GM21447 (cell line): ENCODE measurements around the gene ZNF613.
"Not testable (repeated sequence)": the region's sequence is repeated elsewhere in the genome, so short reads cannot be mapped to it uniquely, and the experiment has no call there.

Experiments used
- ATAC-seq: cut with Tn5 transposase; IDR thresholded peaks from one replicate; pipeline ENCODE4 v1.9.1; 2021; ENCODE audit not compliant: unreplicated experiment

Gene ZNF613

DNA sequence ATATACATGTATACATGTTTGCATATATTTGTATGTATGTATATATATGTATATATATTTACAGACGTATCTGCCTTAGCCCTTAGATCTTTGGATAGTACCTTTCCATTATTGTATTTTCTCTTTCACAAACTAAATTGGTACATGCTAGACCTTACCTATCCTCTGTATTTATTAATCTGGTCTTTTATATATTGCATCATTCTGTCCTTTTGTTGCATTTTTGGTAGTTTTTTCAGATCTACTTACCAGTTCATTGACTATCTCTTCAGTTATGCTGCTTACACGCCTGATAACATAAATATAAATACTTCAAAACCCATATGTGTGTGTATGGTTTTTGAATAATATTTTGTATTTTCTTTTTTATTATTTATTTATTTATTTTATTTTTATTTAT lies 11.7 kb downstream of the ZNF613 start:
- no peak for ATAC-seq

DNA sequence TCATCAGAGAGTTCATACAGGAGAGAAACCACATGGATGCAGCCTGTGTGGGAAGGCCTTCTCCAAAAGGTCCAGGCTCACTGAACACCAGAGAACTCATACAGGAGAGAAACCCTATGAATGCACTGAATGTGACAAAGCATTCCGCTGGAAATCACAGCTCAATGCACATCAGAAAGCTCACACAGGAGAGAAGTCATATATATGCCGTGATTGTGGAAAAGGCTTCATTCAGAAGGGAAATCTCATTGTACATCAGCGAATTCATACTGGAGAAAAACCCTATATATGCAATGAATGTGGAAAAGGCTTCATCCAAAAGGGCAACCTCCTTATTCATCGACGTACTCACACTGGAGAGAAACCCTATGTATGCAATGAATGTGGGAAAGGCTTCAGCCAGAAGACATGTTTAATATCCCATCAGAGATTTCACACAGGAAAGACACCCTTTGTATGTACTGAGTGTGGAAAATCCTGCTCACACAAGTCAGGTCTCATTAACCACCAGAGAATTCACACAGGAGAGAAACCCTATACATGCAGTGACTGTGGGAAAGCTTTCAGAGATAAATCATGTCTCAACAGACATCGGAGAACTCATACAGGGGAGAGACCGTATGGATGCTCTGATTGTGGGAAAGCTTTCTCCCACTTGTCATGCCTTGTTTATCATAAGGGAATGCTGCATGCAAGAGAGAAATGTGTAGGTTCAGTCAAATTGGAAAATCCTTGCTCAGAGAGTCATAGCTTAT lies 17.7 kb downstream of the ZNF613 start:
- no peak for ATAC-seq

DNA sequence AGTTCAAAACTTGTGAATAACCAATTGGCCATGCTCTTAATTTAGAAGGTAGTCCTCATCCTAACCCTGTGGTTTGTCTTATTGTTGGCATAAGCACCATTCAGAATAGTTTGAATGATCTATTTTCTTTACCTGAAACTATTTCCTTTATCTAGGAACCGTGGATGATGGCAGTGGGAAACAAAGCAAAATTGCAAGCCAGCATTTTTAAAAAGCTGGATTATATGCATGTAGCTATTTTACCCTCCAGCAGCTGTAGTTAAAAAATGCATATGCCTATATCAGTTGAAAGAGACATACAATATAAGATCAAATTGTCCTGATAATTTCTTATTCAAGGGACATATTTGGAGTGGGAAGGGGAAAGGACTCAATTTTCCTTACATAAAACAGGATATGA lies 19.3 kb downstream of the ZNF613 start:
- ATAC-seq = no peak

DNA sequence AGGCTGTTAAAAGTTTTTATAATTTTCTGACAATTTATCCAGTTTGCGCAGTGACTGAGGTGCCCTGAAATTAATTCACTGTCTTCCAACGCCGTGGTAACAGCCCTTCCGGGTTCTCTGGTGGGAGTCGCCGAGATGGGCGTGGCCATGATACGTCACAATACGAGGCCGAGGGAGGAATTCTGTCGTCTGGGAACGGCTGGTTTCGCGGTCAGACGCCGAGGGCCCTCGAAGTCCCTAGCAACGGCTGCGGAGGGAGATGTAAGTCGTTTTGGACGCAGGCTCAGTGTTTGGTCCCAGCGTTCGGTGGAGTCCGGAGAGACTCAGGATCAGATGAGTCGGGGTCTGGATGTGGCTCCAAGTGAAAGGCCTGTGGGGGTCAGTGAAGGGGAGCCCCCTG lies 21.7 kb downstream of the ZNF613 start:
- ATAC-seq = no peak

DNA sequence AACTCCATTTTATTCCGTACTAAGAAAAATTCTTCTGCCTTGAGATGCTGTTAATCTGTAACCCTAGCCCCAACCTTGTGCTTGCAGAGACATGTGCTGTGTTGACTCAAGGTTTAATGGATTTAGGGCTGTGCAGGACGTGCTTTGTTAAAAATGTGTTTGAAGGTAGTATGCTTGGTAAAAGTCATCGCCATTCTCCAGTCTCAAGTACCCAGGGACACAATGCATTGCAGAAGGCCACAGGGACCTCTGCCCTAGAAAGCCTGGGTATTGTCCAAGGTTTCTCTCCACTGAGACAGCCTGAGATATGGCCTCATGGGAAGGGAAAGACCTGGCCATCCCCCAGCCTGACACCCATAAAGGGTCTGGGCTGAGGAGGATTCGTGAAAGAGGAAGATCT lies 30.6 kb downstream of the ZNF613 start:
- ATAC-seq = not testable (repeated sequence)

DNA sequence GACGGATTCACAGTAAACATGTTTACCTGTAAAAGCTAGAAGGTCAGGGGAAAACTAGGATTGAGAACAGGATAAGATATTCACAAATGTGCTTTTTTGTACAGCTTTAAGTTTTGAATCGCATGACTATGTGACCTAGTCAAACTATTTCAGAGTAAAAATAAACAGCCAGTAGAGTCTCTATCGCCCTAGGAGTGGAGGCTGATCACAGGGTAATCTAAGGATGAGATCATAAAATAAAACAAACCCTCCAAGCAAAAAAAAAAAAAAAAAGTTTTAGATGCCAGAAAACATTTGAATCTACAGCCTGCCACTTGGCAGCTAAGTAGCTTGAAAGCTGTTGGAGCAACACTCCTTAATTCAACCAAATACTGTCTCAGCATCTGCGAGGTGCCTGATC lies 32.5 kb downstream of the ZNF613 start:
- no peak for ATAC-seq

DNA sequence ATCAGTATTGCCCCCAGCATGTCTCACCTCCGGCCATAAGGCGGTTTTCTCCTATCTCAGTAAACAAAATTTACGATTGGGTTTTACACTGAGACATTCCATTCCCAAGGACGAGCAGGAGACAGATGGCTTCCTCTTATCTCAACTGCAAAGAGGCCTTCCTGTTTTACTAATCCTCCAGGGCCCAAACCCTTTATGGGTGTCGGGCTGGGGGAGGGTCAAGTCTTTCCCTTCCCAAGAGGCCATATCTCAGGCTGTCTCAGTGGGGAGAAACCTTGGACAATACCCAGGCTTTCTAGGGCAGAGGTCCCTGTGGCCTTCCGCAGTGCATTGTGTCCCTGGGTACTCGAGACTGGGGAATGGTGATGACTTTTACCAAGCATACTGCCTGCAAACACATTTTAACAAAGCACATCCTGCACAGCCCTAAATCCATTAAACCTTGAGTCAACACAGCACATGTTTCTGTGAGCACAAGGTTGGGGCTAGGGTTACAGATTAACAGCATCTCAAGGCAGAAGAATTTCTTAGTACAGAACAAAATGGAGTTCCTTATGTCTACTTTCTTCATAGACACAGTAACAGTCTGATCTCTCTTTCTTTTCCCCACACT lies 33.5 kb downstream of the ZNF613 start:
- not testable (repeated sequence) for ATAC-seq

DNA sequence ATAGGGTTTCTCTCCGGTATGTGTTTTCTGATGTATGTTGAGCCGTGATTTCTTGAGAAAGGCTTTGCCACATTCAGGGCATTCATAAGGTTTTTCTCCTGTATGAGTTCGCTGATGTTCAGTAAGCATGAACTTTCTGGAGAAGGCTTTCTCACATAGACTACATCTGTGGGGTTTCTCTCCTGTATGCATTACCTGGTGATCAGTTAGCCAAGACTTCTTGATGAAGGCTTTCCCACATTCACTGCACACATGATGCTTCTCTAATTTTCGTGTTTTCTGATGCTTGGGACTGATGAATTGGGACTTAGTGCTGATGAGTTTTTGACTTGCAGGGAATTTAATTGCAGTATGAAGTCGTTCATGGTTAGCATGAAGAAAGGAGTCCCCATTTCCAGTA lies 38.3 kb downstream of the ZNF613 start:
- ATAC-seq = no peak

DNA sequence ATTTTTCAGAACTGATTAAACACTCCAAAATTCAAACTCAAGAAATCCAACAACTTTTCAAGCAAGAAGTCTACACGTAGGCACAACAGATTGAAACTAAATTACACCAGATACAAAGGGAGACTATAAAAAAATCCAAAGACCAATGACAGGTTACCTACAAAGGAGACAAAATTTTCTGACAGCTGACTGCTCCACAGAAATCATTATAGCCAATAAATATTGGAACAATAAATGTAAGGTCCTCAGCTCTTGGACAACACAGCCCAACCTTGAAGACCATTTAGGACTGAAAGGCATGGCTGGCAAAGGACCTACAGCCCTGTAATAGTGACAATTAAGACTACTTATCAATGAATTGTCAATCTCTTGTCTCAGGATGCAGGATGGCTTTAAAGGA lies 43.4 kb downstream of the ZNF613 start:
- no peak for ATAC-seq

DNA sequence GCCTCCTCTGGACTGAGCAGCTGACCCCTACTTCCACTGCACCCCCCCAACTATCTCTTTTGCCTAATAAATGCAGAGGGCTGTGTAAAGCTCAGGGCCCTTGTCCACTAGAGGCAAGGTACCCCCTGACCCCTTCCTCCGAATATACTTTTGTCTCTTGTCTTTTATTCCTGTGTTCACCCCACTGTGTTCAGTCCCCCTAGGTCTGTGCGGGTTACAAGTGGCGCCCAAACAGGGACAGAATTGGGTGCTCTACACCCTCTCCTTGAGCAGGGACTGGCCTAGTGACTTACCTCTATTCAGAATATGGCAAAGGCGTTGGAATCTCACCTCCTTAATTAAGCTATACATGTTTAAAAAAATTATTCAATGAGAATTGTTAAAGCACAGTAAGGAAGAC lies 44.4 kb downstream of the ZNF613 start:
- ATAC-seq = no peak

DNA sequence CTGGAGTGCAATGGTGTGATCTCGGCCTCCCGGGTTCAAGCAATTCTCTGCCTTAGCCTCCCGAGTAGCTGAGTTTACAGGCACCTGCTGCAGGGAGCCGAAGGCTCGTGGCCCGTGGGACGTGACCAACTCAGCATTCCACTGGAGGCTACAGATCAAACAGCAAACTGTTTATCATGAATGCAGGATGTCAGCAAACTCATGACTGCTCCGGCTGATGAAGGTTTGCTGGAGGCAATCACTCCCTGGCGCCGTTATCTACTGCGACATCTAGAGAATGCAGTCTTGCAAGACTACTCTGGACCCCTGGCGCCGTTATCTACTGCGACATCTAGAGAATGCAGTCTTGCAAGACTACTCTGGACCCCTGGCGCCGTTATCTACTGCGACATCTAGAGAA lies 48.5 kb downstream of the ZNF613 start:
- not testable (repeated sequence) for ATAC-seq

DNA sequence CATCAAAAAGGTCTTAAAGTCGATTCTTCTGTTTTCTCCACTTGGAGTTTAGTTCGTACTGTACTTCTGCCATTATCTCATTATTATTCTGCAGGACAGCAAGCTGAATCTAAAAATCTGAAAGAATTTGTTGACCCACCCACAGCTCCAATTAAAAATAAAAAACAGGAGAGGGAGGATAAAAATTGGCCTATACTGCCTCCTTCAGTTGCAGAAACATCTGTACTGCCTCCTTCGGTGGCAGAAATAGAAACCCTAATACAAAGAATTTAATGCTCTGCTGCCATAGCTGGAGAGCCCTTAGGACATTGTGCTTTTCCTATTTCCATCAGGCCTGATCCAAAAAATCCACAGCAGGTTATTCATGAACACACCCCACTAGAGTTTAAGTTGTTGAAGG lies 49.6 kb downstream of the ZNF613 start:
- no peak for ATAC-seq

DNA sequence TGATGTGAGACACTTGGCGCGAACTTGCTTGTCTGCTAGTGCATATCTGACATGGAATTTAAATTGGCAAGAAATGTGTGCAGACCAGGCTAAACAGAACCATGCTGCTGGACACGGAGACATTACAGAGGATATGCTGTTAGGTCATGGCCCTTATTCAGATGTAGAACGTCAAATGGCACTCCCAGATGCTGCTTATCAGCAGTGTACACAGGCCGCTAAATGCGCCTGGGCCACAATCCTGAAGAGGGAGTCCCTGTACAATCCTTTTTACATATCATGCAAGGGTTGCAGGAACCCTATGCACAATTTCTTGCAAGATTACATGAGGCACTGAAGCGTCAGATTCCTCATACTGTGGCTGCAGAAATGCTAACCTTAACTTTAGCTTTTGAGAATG lies 50.1 kb downstream of the ZNF613 start:
- no peak for ATAC-seq

DNA sequence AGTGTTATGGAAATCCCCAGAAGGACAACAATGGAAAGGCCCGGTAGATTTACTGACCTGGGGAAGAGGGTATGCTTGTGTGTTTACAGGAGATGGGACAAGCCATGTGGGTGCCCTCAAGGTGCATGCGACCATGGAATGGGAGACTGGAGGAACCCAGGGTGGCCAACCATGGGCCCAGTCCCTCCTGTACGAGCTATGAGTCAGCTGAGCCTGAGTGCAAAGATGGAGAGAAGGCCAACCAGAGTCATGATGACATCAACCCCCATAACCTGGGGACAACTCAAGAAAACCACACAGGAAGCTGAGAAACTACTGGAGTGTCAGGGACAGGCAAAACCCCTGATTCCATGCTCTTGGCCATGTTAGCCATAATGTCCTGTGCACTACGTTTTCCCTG lies 51.6 kb downstream of the ZNF613 start:
- ATAC-seq = no peak

DNA sequence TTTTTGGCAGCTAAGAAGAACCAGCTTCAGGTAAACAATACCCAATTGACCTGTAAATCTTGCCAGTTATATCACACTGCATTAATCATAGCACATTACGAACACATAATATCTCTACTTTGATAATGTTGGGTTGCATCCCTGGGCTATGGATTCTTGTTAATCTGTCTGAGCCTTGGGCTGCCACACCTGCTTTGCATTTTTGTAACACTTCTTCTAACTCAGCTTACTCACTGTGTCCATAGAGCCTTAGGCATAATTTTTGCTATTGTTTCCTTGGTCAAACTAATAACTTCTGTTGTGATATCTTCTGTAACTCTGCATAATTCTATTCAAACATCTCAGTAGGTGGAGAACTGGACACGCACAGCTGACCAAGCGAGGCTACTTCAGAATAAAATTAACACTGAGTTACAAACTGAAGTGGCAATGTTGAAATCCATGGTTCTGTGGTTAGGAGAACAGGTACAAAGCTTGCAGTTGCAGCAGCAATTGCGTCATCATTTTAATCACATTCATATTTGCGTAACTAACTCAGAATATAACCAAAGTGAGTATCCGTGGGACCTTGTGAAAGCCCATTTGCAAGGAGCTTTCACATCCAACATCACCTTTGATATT lies 53.0 kb downstream of the ZNF613 start:
- no peak for ATAC-seq

DNA sequence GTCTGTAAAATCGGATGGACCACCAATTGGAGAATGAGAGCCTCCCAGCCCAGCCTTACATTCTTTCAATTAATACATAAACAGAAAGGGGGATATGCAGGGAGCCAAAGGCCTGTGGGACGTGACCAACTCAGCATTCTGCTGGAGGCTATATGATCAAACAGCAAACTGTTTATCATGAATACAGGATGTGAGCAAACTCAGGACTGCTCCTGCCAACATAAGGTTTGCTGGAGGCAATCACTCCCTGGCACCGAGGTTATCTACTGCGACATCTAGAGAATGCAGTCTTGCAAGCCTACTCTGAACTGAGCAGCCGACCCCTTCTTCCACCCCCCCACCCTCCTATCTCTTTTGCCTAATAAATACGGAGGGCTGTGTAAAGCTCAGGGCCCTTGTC lies 53.7 kb downstream of the ZNF613 start:
- not testable (repeated sequence) for ATAC-seq

DNA sequence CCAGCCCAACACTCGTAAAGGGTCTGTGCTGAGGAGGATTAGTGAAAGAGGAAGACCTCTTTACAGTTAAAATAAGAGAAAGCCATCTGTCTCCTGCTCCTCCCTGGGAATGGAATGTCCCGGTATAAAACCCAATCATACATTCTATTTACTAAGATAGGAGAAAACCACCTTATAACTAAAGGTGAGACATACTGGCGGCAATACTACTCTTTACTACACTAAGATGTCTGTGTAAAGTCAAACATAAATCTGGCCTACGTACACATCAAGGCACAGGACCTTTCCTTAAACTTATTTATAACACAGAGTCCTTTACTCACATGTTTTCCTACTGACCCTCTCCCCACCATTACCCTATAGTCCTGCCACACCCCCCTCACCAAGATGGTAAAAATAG lies 56.1 kb downstream of the ZNF613 start:
- ATAC-seq = no peak

DNA sequence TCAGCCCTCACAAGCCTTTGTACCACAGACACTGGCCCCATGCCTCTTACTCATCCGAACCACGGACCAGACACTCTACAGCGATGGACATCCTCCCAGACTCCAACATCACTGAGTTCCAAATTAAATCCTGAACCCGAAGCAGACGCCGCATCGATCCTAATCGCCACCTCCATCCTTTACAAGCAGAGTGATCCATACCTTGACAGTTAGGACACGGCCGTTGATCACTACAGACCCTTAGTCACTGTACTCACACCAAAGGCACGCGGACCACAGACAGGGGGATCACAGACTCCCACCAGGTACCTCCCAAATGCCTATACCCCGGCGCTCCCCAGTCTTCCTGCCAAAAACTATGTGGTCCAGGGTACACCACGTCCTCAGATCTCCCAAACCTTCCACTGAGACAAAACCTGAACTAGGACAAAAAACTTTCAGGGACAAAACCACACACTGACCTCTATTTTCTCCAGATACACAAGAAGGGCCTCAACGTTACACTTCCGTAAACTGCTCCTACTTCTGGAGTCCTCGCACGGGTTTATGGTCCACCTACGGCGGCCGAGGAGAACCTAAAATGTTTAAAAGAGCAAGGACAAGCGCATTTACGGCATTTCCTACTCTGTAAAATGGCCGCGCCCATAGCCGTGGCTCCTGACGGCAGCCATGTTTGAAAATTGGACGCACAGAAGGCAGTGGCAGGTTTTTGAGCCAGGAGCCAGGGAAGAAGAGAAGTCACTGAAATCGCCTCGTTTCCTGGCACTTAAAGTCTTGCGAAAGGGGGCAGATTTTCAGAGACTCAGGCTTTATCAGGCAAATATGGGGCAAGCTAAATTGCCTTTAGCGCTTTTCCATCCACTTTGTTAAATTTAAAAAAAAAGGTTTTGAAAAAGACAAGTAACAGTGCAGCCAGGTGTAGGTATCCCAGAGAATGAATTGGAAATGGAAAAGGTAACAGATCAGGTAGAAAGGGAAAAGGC lies 59.3 kb downstream of the ZNF613 start, which contains the start of gene ZNF350:
Gene ZNF350, minus strand, starts transcription at position 532 of the 983 bp plus-strand sequence. CDS start 12,480 bp downstream, outside the sequence.
- peak; percentile 95 for ATAC-seq

DNA sequence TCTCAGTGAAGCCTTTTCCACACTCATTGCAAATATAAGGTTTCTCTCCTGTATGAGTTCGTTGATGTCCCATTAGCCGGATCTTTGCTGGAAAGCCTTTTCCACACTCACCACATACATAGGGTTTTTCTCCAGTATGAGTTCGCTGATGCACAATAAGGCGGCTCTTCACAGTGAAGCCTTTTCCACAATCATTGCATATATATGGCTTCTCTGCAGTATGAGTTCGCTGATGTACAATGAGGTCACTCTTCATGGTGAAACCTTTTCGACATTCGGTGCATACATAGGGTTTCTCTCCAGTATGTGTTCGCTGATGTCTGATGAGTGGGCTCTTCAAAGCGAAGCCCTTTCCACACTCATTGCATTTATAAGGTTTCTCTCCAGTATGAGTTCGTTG lies 66.2 kb downstream of the ZNF613 start:
- ATAC-seq = no peak

DNA sequence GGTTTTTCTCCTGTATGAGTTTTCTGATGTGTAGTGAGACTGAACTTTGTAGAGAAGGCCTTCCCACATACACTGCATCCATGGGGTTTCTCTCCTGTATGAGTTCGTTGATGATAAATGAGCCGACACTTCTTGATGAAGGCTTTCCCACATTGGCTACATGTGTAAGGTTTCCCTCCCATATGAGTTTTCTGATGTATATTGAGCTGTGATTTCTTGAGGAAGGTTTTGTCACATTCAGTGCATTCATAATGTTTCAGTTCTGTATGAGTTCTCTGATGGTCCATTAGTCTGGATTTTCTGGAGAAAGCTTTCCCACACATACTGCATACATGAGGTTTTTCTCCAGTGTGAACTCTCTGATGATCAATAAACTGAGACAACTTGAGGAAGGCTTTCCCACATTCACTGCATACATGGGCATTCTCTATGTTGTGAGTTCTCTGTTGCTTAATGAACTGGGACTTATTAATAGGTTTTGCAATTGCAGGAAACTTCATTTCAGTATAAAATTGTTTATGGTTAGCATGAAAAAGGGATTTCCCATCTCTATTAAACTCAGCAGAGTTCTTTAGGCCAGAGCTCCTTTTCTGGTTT lies 66.9 kb downstream of the ZNF613 start:
- no peak for ATAC-seq
